ENCODE results near the gene POU6F2. TPM values are rescaled to one million over a fixed set of nuclear protein-coding genes. Genes with fewer than 3 reads are reported as not detected.

The POU6F2 gene
- total RNA-seq, 6 experiments from 2014 or later, result 0.12 to 2.1 (median 0.64) TPM; not detected in 2

DNA sequence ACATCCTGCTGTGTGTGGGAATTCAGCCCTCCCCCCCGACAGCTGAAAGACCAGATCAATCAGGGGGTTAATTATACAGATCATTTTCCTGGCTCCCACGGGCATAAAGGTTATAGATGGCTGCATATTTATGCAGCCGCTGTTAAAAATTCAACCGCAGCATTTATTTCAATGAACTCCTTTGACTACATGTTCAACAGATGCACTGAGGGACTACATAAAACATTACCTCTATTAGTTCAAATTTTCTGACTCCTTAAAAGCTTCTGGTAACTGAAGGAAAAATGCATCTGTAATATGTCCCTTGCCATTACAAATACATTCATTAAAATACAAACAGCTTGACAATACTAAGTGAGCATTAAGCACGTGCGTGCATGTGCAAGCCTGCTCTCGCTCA, 538.8 kb downstream of the POU6F2 start:
- intact Hi-C loops (cut with DNase I), result no loop called here
- no peaks in the 10 kb centered on the region for H3K9me3 ChIP-seq
- 75% methylated on average over 7 of the region's 7 CpGs for WGBS (ENCODE audit: insufficient coverage, low coverage, low lambda C conversion rate, missing lambda C conversion rate)
- no peak overlapping the region for H3K27ac ChIP-seq
- H3K4me3 ChIP-seq, result no peak overlapping the region
- H3K4me1 ChIP-seq, result no peaks in the 10 kb centered on the region
- ATAC-seq, result no peak
- no peak for DNase-seq
- H3K36me3 ChIP-seq, result no peaks in the 10 kb centered on the region
- TF ChIP-seq, protein P1, sequence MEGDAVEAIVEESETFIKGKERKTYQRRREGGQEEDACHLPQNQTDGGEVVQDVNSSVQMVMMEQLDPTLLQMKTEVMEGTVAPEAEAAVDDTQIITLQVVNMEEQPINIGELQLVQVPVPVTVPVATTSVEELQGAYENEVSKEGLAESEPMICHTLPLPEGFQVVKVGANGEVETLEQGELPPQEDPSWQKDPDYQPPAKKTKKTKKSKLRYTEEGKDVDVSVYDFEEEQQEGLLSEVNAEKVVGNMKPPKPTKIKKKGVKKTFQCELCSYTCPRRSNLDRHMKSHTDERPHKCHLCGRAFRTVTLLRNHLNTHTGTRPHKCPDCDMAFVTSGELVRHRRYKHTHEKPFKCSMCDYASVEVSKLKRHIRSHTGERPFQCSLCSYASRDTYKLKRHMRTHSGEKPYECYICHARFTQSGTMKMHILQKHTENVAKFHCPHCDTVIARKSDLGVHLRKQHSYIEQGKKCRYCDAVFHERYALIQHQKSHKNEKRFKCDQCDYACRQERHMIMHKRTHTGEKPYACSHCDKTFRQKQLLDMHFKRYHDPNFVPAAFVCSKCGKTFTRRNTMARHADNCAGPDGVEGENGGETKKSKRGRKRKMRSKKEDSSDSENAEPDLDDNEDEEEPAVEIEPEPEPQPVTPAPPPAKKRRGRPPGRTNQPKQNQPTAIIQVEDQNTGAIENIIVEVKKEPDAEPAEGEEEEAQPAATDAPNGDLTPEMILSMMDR (IDR thresholded peaks at IDR 0.05), result no peak
- TF ChIP-seq POLR2A (IDR thresholded peaks at IDR 0.05), result no peak
- no peaks in the 10 kb centered on the region for H3K27me3 ChIP-seq

DNA sequence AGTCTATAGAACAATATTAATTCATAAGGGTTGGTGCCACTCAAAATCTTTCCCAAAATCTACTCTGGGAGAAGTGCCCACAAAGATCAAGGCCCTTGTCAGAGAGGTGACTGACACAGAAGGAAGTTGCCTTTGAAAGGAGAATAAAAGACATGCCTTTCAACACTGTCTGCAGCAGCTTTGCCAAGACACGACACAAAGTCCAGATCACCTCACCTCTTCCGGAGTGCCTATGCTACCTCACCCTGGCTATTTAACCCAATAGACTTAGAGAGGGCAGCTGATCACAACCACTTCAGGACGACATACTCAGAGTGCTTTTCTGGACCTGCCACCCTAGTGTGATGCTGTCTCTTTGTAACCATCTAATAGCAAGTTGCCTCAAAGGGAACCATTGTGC, 539.5 kb downstream of the POU6F2 start:
- Histone ChIP-seq H3K9me3 (no peaks in the 10 kb centered on the region), H3K27ac (no peak overlapping the region), H3K4me1 (no peaks in the 10 kb centered on the region), H3K27me3 (no peaks in the 10 kb centered on the region), H3K4me3 (no peak overlapping the region), H3K36me3 (no peaks in the 10 kb centered on the region)
- DNase-seq (no peak), ATAC-seq (no peak)
- intact Hi-C loops (cut with DNase I), result no loop called here
- no peak for TF ChIP-seq POLR2A (IDR thresholded peaks at IDR 0.05)
- TF ChIP-seq, protein P1 (IDR thresholded peaks at IDR 0.05), result no peak
- 55% methylated on average over 3 of the region's 3 CpGs for WGBS (ENCODE audit: insufficient coverage, low coverage, low lambda C conversion rate, missing lambda C conversion rate)

Small RNA genes within 50 kb of the gene (small RNA-seq; reads per million reads assigned to genes)
- gene SNORA20B, result 0.26 to 0.39 reads per million in 2 experiments

Other genes starting within 250 kb of the POU6F2 start
- gene VPS41, start 68.7 kb upstream of the POU6F2 start, total RNA-seq, result 10 to 100 TPM; 21.6 to 43.5 (median 26.8) TPM

All from right lobe of liver (tissue), 6 donors.